CD14-positive monocyte (primary cell): ENCODE measurements around the gene COL15A1. TPM values are rescaled to one million over a fixed set of nuclear protein-coding genes. Genes with fewer than 3 reads are reported as not detected.

ENCODE experiments used
- DNase-seq, 3 donors: peaks; one replicate each; pipeline ENCODE4 v3.0.0-alpha.2; 2011 to 2022
- H2AFZ ChIP-seq: 2 replicates; pipeline ENCODE4 v1.6.0; 2012; ENCODE audit warnings: mild to moderate bottlenecking, low read depth, low read length, inconsistent platforms; ENCODE audit not compliant: insufficient read depth, poor library complexity, severe bottlenecking
- H3K27ac ChIP-seq, 2 donors: 1 replicate in 1 of 2; 2 replicates in 1 of 2; pipeline ENCODE4 v1.5.1; 2012 to 2013; ENCODE audit warnings: low read length in 2 of 2, control low read depth in 1 of 2, inconsistent platforms in 1 of 2, low read depth in 1 of 2, mild to moderate bottlenecking in 1 of 2
- H3K27me3 ChIP-seq, 2 donors: one replicate each; pipeline versions ENCODE4 v1.6.0 to v1.6.1; 2011 to 2013; ENCODE audit warnings: low read length in 2 of 2; ENCODE audit not compliant: control insufficient read depth in 2 of 2, insufficient read depth in 2 of 2
- H3K36me3 ChIP-seq, 2 donors: replicated peaks in 1 of 2; 1 replicate in 1 of 2; 2 replicates in 1 of 2; pipeline versions ENCODE4 v1.5.1 to v1.6.1; 2012 to 2013; ENCODE audit warnings: low read length in 2 of 2, control low read depth in 1 of 2, inconsistent platforms in 1 of 2, mild to moderate bottlenecking in 1 of 2; ENCODE audit not compliant: insufficient read depth in 2 of 2, control insufficient read depth in 1 of 2
- H3K4me1 ChIP-seq, 2 donors: 1 replicate in 1 of 2; 2 replicates in 1 of 2; pipeline versions ENCODE4 v1.5.1 to v1.6.1; 2012 to 2013; ENCODE audit warnings: low read length in 2 of 2, control low read depth in 1 of 2, inconsistent platforms in 1 of 2, mild to moderate bottlenecking in 1 of 2, moderate library complexity in 1 of 2; ENCODE audit not compliant: insufficient read depth in 2 of 2, control insufficient read depth in 1 of 2
- H3K4me2 ChIP-seq: replicated peaks from 2 replicates; pipeline ENCODE3; 2012; ENCODE audit warnings: low read length, moderate library complexity, mild to moderate bottlenecking; ENCODE audit not compliant: poor library complexity, severe bottlenecking; ENCODE audit errors: extremely low read depth
- H3K4me3 ChIP-seq, 3 experiments: fragments of 200-600 bp in 1 of 3; sonication (generic) in 1 of 3; replicated peaks in 1 of 3; 1 replicate in 2 of 3; 2 replicates in 1 of 3; pipeline ENCODE4 v1.5.1; 2011 to 2013; ENCODE audit warnings: low read length in 3 of 3, mild to moderate bottlenecking in 3 of 3, control low read depth in 2 of 3, low read depth in 2 of 3, inconsistent platforms in 1 of 3, moderate library complexity in 1 of 3
- H3K79me2 ChIP-seq: 2 replicates; pipeline ENCODE4 v1.6.0; 2012; ENCODE audit warnings: mild to moderate bottlenecking, control low read depth, inconsistent platforms, low read length, moderate library complexity; ENCODE audit not compliant: insufficient read depth
- H3K9ac ChIP-seq: 2 replicates; pipeline ENCODE4 v1.6.0; 2017; ENCODE audit warnings: low read length, mild to moderate bottlenecking; ENCODE audit not compliant: insufficient read depth, poor library complexity, severe bottlenecking
- H3K9me3 ChIP-seq, 2 donors: replicated peaks in 1 of 2; 1 replicate in 1 of 2; 2 replicates in 1 of 2; pipeline versions ENCODE4 v1.5.1 to v1.6.1; 2012 to 2013; ENCODE audit warnings: low read length in 2 of 2, control low read depth in 1 of 2; ENCODE audit not compliant: control insufficient read depth in 1 of 2, insufficient read depth in 1 of 2
- H4K20me1 ChIP-seq: 2 replicates; pipeline ENCODE4 v1.6.0; 2012; ENCODE audit warnings: mild to moderate bottlenecking, low read length, control low read depth, moderate library complexity; ENCODE audit not compliant: insufficient read depth
- H3K27ac Mint-ChIP-seq, 7 donors: one replicate each; pipeline ENCODE4 v1.8.0; 2020; ENCODE audit warnings: mild to moderate bottlenecking in 7 of 7, mixed read lengths in 7 of 7, moderate library complexity in 6 of 7, inconsistent platforms in 2 of 7
- H3K27me3 Mint-ChIP-seq, 3 donors: one replicate each; pipeline ENCODE4 v1.8.0; 2021 to 2022; ENCODE audit warnings: low read depth in 3 of 3, mild to moderate bottlenecking in 3 of 3, mixed read lengths in 3 of 3, moderate library complexity in 3 of 3, inconsistent platforms in 1 of 3
- H3K36me3 Mint-ChIP-seq, 2 donors: one replicate each; pipeline ENCODE4 v1.8.0; 2020; ENCODE audit warnings: mixed read lengths in 2 of 2, inconsistent platforms in 1 of 2, mild to moderate bottlenecking in 1 of 2
- H3K4me1 Mint-ChIP-seq: one replicate; pipeline ENCODE4 v1.8.0; 2020; ENCODE audit warnings: mild to moderate bottlenecking, mixed read lengths
- H3K4me3 Mint-ChIP-seq, 2 donors: one replicate each; pipeline ENCODE4 v1.8.0; 2020; ENCODE audit warnings: mild to moderate bottlenecking in 2 of 2, mixed read lengths in 2 of 2, moderate library complexity in 1 of 2
- H3K9me3 Mint-ChIP-seq, 7 donors: one replicate each; pipeline ENCODE4 v1.8.0; 2020 to 2022; ENCODE audit warnings: mixed read lengths in 7 of 7, mild to moderate bottlenecking in 6 of 7, moderate library complexity in 6 of 7, inconsistent platforms in 2 of 7
- WGBS: methylation state at CpG from one replicate; pipeline ENCODE4 v1.1.5; 2013; ENCODE audit warnings: missing lambda C conversion rate; ENCODE audit not compliant: insufficient coverage; 5-methylcytosine and 5-hydroxymethylcytosine counted together
- intact Hi-C, 2 donors: fragments of 100-400 bp; cut with micrococcal nuclease; formaldehyde crosslinking; loops; one replicate each; pipeline versions ENCODE4 v1.15.0 to v1.15.1; 2023
- polyA plus RNA-seq, 3 donors: library from polyadenylated mRNA; depleted of rRNA in 1 of 3; unstranded in 2 of 3; stranded (reverse) in 1 of 3; fragments of 300-500 nt in 2 of 3; fragments of >200 nt in 1 of 3; fragmentation: Illumina TruSeq in 2 of 3; gene quantifications; 1 replicate in 2 of 3; 2 replicates in 1 of 3; pipeline ENCODE4 v1.2.3, GENCODE V29; 2012 to 2021
- TF ChIP-seq, protein P1 (sequence below): fragments of 200-600 bp; IDR thresholded peaks from one replicate; pipeline ENCODE4 v1.8.0; 2022; ENCODE audit warnings: antibody characterized with exemption, mild to moderate bottlenecking

Gene COL15A1
- polyA plus RNA-seq, 3 donors, result 0.03 to 0.14 (median 0.11) TPM

- 97% methylated on average over 6 of the region's 6 CpGs for WGBS
Measured at GRCh38 chr9:99026271-99026955, 82.7 kb downstream of the COL15A1 start.

DNA sequence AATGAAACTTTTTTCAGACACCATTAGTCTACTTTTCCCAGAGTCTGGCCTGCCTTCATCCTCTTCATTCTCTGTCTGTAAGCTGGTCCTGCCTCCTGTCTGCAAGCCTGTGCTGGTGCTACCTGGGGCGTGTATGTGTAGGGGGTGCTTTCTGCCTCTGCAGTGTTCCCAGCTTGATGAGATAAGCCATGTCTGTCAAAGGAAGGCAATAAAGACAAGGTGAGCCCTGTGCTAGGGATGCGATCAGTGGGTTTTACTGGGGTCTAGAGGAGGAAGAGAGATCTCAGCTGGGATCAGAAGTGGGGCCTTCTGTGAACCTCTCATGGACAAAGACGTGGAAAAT lies 83.2 kb downstream of the COL15A1 start:
- intact Hi-C loops, result no loop called here
- Histone ChIP-seq H3K9ac (no peak overlapping the region), H3K4me1 (peaks cover 21 to 24% of the 10 kb centered on the region in 2 donors), H3K4me2 (no peak overlapping the region), H3K27me3 (peaks cover 0 to 10% of the 10 kb centered on the region in 2 donors), H3K79me2 (no peaks in the 10 kb centered on the region), H2AFZ (no peak overlapping the region), H3K4me3 (no peak overlapping the region), H3K36me3 (no peaks in the 10 kb centered on the region), H3K9me3 (no peaks in the 10 kb centered on the region), H4K20me1 (no peaks in the 10 kb centered on the region), H3K27ac (no peak overlapping the region)
- peaks cover 0 to 2% of the 10 kb centered on the region in 2 donors for H3K36me3 Mint-ChIP-seq
- H3K4me3 Mint-ChIP-seq, result no peak overlapping the region
- no peak overlapping the region for H3K27ac Mint-ChIP-seq
- peaks cover 26% of the 10 kb centered on the region for H3K4me1 Mint-ChIP-seq
- 100% methylated on average over 2 of the region's 3 CpGs for WGBS
- peaks cover 0 to 2% (median 0%) of the 10 kb centered on the region in 7 donors for H3K9me3 Mint-ChIP-seq
- peaks cover 19 to 28% (median 26%) of the 10 kb centered on the region in 3 donors for H3K27me3 Mint-ChIP-seq
- TF ChIP-seq, protein P1, sequence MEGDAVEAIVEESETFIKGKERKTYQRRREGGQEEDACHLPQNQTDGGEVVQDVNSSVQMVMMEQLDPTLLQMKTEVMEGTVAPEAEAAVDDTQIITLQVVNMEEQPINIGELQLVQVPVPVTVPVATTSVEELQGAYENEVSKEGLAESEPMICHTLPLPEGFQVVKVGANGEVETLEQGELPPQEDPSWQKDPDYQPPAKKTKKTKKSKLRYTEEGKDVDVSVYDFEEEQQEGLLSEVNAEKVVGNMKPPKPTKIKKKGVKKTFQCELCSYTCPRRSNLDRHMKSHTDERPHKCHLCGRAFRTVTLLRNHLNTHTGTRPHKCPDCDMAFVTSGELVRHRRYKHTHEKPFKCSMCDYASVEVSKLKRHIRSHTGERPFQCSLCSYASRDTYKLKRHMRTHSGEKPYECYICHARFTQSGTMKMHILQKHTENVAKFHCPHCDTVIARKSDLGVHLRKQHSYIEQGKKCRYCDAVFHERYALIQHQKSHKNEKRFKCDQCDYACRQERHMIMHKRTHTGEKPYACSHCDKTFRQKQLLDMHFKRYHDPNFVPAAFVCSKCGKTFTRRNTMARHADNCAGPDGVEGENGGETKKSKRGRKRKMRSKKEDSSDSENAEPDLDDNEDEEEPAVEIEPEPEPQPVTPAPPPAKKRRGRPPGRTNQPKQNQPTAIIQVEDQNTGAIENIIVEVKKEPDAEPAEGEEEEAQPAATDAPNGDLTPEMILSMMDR, result no peak
- DNase-seq, result no peak

More at GRCh38 chr9:99026271-99026955, 82.7 kb downstream of the COL15A1 start:
- TF ChIP-seq, protein P1, result no peak
- Histone ChIP-seq H3K9me3 (no peaks in the 10 kb centered on the region), H4K20me1 (no peaks in the 10 kb centered on the region), H3K27ac (no peak overlapping the region), H3K79me2 (no peaks in the 10 kb centered on the region), H3K9ac (no peak overlapping the region), H3K4me2 (no peak overlapping the region), H3K36me3 (no peaks in the 10 kb centered on the region), H2AFZ (no peak overlapping the region), H3K4me3 (no peak overlapping the region), H3K27me3 (peaks cover 0 to 10% of the 10 kb centered on the region in 2 donors), H3K4me1 (peaks cover 21 to 24% of the 10 kb centered on the region in 2 donors)
- Mint-ChIP-seq H3K27me3 (peaks cover 20 to 28% (median 28%) of the 10 kb centered on the region in 3 donors), H3K9me3 (peaks cover 0 to 2% (median 0%) of the 10 kb centered on the region in 7 donors), H3K4me1 (peaks cover 26% of the 10 kb centered on the region), H3K27ac (peak overlapping the region in 2 of 7 donors; percentile 15 to 20), H3K4me3 (peak overlapping the region in 1 of 2 donors; percentile 40), H3K36me3 (peaks cover 0 to 2% of the 10 kb centered on the region in 2 donors)
- intact Hi-C loops, result no loop called here
- no peak for DNase-seq
